HepG2 (cell line): Measurements from ENCODE around the gene FFAR2. TPM values are rescaled to one million over a fixed set of nuclear protein-coding genes. Genes with fewer than 3 reads are reported as not detected.

Experiments used
- ATF6 ChIP-seq: sonication (generic); formaldehyde crosslinking; conservative IDR thresholded peaks from 2 replicates; pipeline ENCODE4 v1.4.0; 2020; ENCODE audit warnings: missing genetic modification reagents
- DRAP1 ChIP-seq: IDR thresholded peaks from 2 replicates; pipeline ENCODE4 v1.6.1; 2016; ENCODE audit warnings: missing genetic modification reagents, missing compliant biosample characterization
- MED8 ChIP-seq: sonication (generic); formaldehyde crosslinking; IDR thresholded peaks from 2 replicates; pipeline ENCODE4 v1.8.1; 2023; ENCODE audit warnings: mild to moderate bottlenecking, missing genetic modification reagents; ENCODE audit not compliant: insufficient replicate concordance
- PHF20 ChIP-seq: sonication (generic); formaldehyde crosslinking; IDR thresholded peaks from 2 replicates; pipeline ENCODE4 v1.5.0; 2020; ENCODE audit warnings: mild to moderate bottlenecking, missing genetic modification reagents
- PRPF4 ChIP-seq: fragments of 200-400 bp; formaldehyde crosslinking; IDR thresholded peaks from 2 replicates; pipeline ENCODE4 v1.6.1; 2016; ENCODE audit warnings: low read length, low read depth; ENCODE audit not compliant: poor library complexity, severe bottlenecking
- THAP11 ChIP-seq: IDR thresholded peaks from 2 replicates; pipeline ENCODE4 v1.6.1; 2016; ENCODE audit warnings: missing biosample characterization, missing genetic modification reagents
- ZNF281 ChIP-seq: sonication (generic); formaldehyde crosslinking; IDR thresholded peaks from 2 replicates; pipeline ENCODE4 v1.4.0; 2020; ENCODE audit warnings: missing genetic modification reagents, borderline replicate concordance
- ZNF30 ChIP-seq: sonication (generic); formaldehyde crosslinking; IDR thresholded peaks from 2 replicates; pipeline ENCODE4 v1.5.0; 2020; ENCODE audit warnings: mild to moderate bottlenecking, missing genetic modification reagents
- polyA plus RNA-seq, 8 experiments: library from polyadenylated mRNA; depleted of rRNA in 3 of 8; stranded (reverse) in 7 of 8; unstranded in 1 of 8; fragments of >200 nt; fragmentation: Illumina TruSeq in 4 of 8; extraction: Trizol in 4 of 8; gene quantifications; 2 replicates each; pipeline versions ENCODE4 v1.2.1 to v1.2.3, GENCODE V29; 2011 to 2016; ENCODE audit warnings: low read depth in 4 of 8, missing spikeins in 1 of 8, mixed read lengths in 1 of 8; ENCODE audit not compliant: insufficient read depth in 1 of 8
- total RNA-seq, 5 experiments: library from RNA; depleted of rRNA; stranded (reverse); fragments of >200 nt; fragmentation: Illumina TruSeq; extraction: Trizol; gene quantifications; 2 replicates each; pipeline ENCODE4 v1.2.3, GENCODE V29; 2016; ENCODE audit warnings: low read depth in 1 of 5

Gene FFAR2
- total and polyA plus RNA-seq, 2 of the 13 experiments (the other 11 are each of a cell fraction or from before 2014, with no cell fraction given) = 0.12 TPM; not detected in 1

- TF ChIP-seq ZNF281 (no peak), MED8 (CRISPR knock-in tag) (no peak), THAP11 (CRISPR knock-in tag) (no peak), PRPF4 (no peak), DRAP1 (CRISPR knock-in tag) (no peak), PHF20 (no peak), ZNF30 (CRISPR knock-in tag) (no peak), ATF6 (CRISPR knock-in tag) (no peak)
These were observed 11.5 kb downstream of the FFAR2 start (continued) for GRCh38 chr19:35459414-35460082.
